ENCODE results near the gene ANGPTL8. TPM values are rescaled to one million over a fixed set of nuclear protein-coding genes. Genes with fewer than 3 reads are reported as not detected.
A peak's percentile ranks its signal among the peaks of the same experiment; 100 is the strongest.

Gene ANGPTL8
- total RNA-seq, 1 donor from 2014 or later = not detected

DNA sequence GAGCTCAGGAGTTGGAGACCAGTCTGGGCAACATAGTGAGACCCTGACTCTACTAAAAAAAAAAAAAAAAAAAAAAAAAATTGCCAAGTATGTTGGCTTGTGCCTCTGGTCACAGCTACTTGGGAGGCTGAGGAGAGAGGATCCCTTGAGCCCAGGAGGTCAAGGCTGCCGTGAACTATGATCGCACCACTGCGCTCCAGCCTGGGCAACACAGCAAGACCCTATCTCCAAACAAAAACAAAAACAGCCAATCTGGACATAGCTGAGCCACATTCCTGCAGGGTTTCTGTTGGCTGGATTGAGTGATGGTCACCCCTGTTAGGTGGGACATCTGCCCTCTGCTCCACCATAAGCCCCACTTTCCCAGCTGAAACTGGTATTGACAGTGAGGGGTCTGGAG, 13.6 kb upstream of the ANGPTL8 start:
- TF ChIP-seq, protein P1, sequence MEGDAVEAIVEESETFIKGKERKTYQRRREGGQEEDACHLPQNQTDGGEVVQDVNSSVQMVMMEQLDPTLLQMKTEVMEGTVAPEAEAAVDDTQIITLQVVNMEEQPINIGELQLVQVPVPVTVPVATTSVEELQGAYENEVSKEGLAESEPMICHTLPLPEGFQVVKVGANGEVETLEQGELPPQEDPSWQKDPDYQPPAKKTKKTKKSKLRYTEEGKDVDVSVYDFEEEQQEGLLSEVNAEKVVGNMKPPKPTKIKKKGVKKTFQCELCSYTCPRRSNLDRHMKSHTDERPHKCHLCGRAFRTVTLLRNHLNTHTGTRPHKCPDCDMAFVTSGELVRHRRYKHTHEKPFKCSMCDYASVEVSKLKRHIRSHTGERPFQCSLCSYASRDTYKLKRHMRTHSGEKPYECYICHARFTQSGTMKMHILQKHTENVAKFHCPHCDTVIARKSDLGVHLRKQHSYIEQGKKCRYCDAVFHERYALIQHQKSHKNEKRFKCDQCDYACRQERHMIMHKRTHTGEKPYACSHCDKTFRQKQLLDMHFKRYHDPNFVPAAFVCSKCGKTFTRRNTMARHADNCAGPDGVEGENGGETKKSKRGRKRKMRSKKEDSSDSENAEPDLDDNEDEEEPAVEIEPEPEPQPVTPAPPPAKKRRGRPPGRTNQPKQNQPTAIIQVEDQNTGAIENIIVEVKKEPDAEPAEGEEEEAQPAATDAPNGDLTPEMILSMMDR (conservative IDR thresholded peaks at IDR 0.05) = no peak
- Mint-ChIP-seq H3K27me3 (ENCODE audit: low read depth) (no peaks in the 10 kb centered on the region), H3K27ac (ENCODE audit: unreplicated experiment) (no peak overlapping the region), H3K4me1 (no peaks in the 10 kb centered on the region), H3K36me3 (ENCODE audit: low read depth) (peaks cover 28% of the 10 kb centered on the region), H3K4me3 (no peak overlapping the region), H3K9me3 (peaks cover 15% of the 10 kb centered on the region)
- DNase-seq (ENCODE audit: low read depth, low spot score) = no peak

DNA sequence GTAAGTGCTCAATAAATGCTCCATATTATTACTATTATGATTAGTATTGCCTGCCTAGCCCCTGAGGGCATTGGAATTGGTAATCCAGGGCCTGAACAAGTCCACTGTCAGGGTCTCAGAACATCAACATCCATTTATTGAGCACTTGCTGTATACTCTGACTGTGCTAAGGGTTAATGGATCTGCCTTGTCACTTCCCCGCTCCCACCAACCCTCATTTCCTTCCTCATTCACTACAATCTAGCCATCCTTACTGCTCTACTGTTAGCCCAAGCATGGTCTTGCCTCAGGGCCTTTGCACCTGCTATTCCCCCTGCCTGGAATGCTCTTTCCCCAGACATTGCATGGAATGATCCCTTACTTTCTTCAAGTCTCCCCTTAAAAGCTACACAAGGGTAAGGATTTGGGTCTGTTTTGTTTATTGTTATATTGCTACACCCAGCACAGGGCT, 12.7 kb upstream of the ANGPTL8 start:
- H3K27me3 Mint-ChIP-seq (ENCODE audit: low read depth) = no peaks in the 10 kb centered on the region
- TF ChIP-seq, protein P1 (conservative IDR thresholded peaks at IDR 0.05) = no peak
- H3K4me3 Mint-ChIP-seq = no peak overlapping the region
- no peak for DNase-seq (ENCODE audit: low read depth, low spot score)
- peaks cover 7% of the 10 kb centered on the region for H3K9me3 Mint-ChIP-seq
- peaks cover 19% of the 10 kb centered on the region for H3K36me3 Mint-ChIP-seq (ENCODE audit: low read depth)
- H3K4me1 Mint-ChIP-seq = no peaks in the 10 kb centered on the region
- H3K27ac Mint-ChIP-seq (ENCODE audit: unreplicated experiment) = no peak overlapping the region

DNA sequence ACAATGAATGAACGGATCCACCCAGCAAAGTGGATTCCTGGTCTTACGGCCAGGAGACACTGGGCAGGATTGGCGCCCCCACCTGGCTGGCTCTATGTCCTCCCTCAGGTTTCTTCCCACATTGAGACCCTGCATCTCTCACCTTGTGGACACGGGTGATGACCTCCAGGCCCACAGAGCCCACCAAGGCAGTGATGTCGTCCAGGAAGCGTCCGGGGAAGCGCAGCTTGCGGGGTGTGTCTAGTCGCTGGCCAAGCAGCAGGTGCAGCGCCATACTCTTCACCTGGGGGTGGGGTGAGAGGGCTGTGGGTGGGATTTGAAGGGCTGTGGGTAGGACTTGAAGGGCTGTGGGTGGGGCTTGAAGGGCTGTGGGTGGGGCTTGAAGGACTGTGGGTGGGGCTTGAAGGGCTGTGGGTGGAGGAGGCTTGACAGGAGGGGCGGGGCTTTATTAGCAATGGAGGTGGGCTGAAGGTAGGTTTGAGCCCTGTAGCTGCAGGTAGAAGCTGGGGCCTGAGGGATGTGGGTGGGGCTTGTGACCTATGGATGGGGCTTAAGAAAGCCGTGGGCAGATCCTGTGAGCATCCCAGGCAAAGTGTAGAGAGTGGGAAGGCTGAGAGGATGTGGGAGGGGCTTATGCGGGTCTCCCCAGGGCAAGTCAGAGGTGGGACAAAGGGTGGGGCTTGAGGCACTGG, 12.1 kb upstream of the ANGPTL8 start:
- TF ChIP-seq, protein P1 (conservative IDR thresholded peaks at IDR 0.05) = no peak
- H3K27ac Mint-ChIP-seq (ENCODE audit: unreplicated experiment) = no peak overlapping the region
- no peaks in the 10 kb centered on the region for H3K27me3 Mint-ChIP-seq (ENCODE audit: low read depth)
- peaks cover 13% of the 10 kb centered on the region for H3K36me3 Mint-ChIP-seq (ENCODE audit: low read depth)
- no peaks in the 10 kb centered on the region for H3K4me1 Mint-ChIP-seq
- no peak overlapping the region for H3K4me3 Mint-ChIP-seq
- no peak for DNase-seq (ENCODE audit: low read depth, low spot score)
- H3K9me3 Mint-ChIP-seq = peaks cover 4% of the 10 kb centered on the region

DNA sequence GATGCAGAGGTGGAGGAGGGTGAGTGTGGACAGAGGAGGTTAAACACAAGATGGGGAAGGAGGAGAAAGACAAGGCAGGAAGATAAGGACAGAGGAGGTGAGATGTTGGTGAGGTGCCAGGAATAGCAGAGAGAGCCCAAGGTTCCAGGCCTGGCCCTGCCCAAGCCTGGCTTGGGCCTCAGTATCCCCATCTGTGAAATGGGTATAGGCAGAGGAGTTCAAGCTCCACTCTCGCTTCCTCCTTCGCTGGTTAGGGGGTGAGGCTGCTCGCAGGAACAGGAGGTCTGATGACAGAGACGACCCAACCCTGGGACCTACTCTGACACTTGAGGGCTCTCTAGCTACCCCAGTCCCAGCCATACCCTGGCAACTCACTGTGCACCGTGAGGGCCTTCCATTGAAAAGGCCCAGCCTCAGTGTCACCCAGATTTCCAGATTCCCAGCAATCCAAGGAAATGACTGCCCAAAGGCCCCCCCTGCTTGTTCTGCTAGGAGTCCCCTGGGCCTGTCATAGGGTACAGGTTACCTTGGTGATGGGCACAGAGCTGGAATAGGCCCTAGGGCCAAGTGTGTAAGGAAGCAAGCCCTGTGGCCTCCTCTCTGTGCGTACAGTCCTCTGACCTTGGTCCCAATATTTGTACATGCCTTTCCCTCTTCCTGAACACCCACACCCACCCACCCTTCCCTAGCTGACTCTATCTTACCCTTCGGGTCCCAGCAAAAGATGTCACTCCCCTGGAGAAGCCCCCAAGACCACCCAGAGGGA, 8.6 kb upstream of the ANGPTL8 start:
- Mint-ChIP-seq H3K27ac (ENCODE audit: unreplicated experiment) (peak overlapping the region; percentile 80), H3K9me3 (peaks cover 3% of the 10 kb centered on the region), H3K4me3 (no peak overlapping the region), H3K36me3 (ENCODE audit: low read depth) (peaks cover 7% of the 10 kb centered on the region), H3K4me1 (peaks cover 4% of the 10 kb centered on the region), H3K27me3 (ENCODE audit: low read depth) (no peaks in the 10 kb centered on the region)
- DNase-seq (ENCODE audit: low read depth, low spot score) = no peak
- TF ChIP-seq, protein P1 (conservative IDR thresholded peaks at IDR 0.05) = no peak

DNA sequence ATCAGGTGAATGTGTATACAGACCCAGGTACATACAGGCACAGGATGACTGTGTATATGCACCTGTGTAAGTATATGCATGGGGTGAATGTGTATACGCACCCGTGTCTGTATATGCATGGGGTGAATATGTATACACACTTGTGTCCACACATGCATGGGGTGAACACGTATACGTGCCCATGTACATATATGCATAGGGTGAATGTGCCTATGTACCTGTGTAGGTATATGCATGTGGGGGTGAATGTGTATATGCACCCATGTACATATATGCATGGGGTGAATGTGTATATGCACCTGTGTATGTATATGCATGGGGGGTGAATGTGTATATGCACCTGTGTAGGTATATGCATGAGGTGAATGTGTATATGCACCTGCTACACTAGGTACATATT, 6.9 kb upstream of the ANGPTL8 start:
- DNase-seq (ENCODE audit: low read depth, low spot score) = no peak
- H3K27me3 Mint-ChIP-seq (ENCODE audit: low read depth) = no peaks in the 10 kb centered on the region
- H3K4me3 Mint-ChIP-seq = no peak overlapping the region
- TF ChIP-seq, protein P1 (conservative IDR thresholded peaks at IDR 0.05) = no peak
- H3K27ac Mint-ChIP-seq (ENCODE audit: unreplicated experiment) = no peak overlapping the region
- peaks cover 9% of the 10 kb centered on the region for H3K4me1 Mint-ChIP-seq
- no peaks in the 10 kb centered on the region for H3K9me3 Mint-ChIP-seq
- peaks cover 3% of the 10 kb centered on the region for H3K36me3 Mint-ChIP-seq (ENCODE audit: low read depth)
